Forelimb muscle (tissue), 1 donor: ENCODE results near the gene CPLX3. TPM values are rescaled to one million over a fixed set of nuclear protein-coding genes. Genes with fewer than 3 reads are reported as not detected.

Experiments used
- DNase-seq: peaks from one replicate; pipeline ENCODE4 v3.0.0-alpha.2; 2013; ENCODE audit warnings: low read depth
- polyA plus RNA-seq: library from polyadenylated mRNA; unstranded; fragments of 120-200 nt; gene quantifications from one replicate; pipeline ENCODE4 v1.2.1, GENCODE V29; 2013; ENCODE audit not compliant: insufficient read length

The CPLX3 gene
- polyA plus RNA-seq, 1 donor: not detected

DNA sequence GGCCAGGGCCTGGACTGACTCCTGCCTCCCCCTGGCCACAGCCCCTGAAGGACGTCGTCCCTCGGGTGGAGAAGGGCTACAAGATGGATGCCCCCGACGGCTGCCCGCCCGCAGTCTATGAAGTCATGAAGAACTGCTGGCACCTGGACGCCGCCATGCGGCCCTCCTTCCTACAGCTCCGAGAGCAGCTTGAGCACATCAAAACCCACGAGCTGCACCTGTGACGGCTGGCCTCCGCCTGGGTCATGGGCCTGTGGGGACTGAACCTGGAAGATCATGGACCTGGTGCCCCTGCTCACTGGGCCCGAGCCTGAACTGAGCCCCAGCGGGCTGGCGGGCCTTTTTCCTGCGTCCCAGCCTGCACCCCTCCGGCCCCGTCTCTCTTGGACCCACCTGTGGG lies 24.1 kb upstream of the CPLX3 start:
- DNase-seq: no peak

DNA sequence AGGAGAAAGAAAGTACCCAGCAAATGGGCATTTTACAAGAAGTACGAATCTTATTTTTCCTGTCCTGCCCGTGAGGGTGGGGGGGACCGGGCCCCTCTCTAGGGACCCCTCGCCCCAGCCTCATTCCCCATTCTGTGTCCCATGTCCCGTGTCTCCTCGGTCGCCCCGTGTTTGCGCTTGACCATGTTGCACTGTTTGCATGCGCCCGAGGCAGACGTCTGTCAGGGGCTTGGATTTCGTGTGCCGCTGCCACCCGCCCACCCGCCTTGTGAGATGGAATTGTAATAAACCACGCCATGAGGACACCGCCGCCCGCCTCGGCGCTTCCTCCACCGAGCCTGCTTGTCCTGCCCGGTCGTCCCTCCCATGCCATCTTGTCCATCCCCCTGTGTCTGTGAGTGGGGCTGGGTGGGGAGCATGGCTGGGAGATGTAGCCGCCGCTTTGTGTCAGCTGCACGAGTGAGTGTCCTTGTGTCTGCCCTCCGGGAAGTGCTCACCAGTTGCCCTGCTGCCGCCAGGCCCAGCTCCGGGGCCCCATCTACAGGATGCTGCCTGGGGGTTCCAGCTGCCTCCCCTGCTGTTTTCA lies 23.5 kb upstream of the CPLX3 start:
- DNase-seq: no peak

DNA sequence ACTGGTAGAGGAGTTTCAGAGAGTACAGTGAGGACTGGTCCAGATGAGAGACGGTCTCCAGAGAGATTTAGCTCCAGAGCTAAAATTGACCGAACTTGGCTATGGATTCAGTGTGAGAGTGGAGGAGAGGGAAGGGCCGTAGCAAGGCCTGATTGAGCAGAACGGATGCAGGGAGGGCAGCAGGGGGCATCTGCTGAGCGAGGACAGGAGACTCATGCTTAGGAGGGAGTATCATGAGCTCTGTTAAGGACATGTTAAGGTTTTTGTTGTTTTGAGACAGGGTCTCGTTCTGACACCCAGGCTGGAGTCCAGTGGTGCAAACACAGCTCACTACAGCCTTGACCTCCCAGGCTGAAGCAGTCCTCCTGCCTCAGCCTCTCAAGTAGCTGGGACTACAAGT lies 21.5 kb upstream of the CPLX3 start:
- DNase-seq: no peak

DNA sequence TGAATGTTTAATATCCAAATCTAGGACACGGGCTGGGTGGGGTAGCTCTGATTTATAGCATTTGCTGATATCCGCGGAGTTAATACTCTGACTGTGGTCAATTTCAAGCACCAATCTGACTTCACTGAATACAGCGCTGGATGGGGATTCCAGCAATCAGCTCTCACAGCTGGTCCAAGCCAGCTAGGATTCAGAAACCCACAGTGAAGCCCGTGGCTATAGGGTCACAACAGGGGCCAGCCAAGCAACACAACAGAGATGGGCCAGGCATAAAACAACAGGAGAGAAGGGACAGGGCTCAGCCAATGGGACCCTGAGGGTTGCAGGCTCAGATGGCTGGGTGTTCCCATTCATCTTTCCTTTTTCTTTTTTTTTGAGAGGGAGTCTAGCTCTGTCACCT lies 19.1 kb upstream of the CPLX3 start:
- no peak for DNase-seq

DNA sequence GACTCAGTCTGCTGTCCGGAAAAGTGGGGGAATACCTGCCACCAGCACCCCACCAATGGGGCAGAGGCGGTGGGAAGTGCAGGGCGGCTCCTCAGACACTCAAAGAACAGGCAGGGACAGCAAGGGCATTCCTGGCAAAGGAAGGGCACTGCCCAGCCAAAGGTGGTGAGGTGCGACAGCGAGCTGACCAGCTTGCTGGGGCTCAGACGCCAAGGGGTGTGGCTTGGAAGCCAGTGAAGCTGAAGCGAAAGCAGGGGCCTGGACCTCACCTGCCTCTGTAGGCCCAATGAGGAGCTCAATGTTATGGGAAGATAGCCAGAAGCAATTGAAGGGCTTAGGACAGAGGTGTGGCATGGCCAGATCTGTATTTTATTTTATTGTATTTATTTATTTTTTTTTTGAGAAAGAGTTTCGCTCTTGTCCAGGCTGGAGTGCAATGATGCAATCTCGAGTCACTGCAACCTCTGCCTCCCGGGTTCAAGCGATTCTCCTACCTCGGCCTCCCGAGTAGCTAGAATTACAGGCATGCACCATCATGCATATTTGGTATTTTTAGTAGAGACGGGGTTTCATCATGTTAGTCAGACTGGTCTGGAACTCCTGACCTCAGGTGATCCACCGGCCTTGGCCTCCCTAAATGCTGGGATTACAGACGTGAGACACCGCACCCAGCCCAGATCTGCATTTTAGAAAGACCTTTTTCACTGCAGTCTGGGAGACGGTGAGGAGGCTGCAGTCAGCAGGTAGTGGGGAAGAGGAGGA lies 18.2 kb upstream of the CPLX3 start:
- DNase-seq: no peak

DNA sequence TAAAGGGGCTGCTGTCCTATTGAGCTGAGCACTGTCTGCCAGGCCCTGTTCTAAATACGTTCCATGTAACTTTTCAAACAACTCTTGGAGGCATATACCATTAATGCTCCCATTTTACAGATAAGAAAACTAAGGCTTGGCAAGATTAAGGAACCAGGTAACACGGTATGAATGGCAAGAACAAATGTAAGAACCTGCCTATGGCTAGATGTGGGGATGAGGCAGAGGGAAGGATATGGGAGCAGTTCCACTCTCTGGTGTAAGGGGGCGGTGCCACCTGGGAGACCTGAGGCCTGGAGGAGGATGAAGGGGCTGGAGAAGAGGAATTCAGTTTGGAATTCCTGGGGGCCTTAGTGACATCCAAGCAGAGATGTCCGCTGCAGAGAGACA lies 17.6 kb upstream of the CPLX3 start:
- no peak for DNase-seq

DNA sequence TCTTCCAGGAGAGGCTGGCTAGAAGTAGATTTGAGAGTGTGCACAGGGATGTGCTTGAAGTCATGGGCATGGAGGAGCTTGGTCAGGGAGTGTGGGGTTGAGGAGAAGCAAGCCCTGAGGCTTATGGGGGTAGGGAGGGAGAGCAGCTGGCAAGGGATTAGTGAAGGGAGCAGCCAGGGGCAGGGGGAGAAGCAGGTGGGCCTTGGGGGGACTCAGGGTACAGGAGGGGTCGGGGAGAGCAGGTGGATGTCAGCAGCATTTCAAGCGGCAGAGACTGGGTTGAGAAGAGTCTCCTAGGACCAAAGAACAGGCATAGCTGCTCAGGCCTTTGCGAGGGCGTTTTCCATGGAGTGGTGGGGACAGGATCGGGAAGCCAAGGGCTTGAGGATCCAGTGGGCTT lies 17.2 kb upstream of the CPLX3 start:
- DNase-seq: no peak

DNA sequence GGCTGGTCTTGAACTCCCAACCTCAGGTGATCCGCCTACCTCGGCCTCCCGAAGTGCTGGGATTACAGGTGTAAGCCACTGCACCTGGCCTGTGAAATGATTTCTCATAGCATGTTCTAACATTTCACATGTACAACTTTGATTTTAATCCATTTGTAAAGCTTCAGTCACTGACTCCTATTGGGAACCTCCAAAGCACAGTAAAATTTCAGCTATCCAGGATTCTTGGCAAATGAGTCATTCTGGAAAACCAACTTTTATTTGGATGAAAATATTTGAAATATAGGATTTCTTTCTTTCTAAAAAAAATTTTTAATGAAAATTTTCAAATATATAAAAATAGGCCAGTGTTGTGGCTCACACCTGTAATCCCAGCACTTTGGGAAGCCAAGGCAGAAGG lies 16.5 kb upstream of the CPLX3 start:
- DNase-seq: no peak

DNA sequence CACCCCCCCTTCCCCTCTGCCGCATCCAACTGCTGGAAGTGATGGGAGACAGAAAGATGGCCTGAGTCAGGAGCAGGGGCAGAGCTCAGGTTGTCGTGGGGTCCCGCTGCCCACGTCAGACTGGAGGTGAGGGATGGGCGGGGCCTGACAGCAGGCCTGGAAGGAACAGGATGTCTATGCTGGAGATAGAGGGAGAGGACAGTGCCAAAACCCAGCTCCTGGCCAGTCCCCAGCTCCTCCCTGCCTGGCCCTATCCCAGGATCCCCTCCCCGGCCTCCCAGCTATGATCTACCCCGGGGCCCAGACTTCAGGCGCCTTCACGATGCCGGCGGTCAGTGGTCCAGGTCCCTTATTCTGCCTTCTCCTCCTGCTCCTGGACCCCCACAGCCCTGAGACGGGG lies 13.9 kb upstream of the CPLX3 start, which contains the start of gene LMAN1L:
Gene LMAN1L, plus strand, starts transcription at position 303 of the 400 bp plus-strand sequence. Its CDS starts 20 bp downstream, at position 323.
- DNase-seq: no peak

DNA sequence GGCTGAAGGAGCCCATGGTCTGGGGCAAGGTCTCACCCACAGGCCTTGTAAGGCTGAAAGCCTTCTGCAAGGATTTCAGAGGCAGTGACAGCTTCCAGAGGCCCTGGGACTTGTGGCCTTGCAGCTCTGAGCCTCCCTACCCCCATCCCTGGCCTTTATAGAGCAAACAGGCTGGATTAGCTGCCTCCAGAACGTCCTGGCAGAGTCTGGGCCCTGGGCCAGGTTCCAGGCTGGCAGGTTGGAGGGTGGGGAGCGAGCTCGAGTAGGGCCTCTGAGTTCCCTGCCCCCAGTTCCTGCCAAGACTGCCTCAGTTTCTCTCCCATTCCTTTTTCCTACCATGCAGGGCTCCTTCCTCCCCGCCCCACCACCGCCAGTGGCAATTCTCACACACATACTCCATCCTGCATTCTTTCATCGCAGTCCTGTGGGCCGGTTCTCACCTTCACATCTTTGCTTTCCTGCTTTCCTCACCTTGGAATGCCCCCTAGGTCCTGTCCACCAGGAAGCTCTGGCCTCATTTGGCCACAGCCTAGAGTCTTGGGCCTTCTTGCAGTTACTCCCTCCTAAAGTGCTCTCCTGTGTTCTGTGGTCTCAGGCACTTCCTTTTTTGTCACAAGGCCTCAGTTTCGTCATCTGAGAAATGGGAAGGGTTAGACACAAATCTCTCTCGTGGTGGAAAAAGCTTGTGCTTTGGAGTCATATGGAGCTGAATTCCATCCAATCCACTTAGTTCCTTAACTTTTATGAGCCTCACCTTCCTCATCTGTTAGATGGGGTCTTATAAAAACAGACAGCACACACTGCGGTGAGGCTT lies 11.1 kb upstream of the CPLX3 start:
- DNase-seq: no peak

DNA sequence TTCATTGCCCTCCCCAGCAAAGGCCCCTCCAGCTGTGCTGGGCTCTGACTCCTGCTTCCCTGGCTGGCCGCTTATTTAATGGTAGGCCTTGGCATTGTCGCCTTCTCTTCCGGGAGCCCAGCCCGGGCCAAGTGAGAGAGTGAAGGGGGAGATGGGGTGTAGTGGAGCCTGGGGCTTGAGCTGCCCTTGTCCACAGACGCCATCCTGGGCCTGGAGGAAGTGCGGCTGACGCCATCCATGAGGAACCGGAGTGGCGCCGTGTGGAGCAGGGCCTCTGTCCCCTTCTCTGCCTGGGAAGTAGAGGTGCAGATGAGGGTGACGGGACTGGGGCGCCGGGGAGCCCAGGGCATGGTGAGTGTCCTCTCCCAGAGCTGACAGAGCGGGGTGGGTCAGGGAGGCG lies 10.5 kb upstream of the CPLX3 start:
- no peak for DNase-seq

DNA sequence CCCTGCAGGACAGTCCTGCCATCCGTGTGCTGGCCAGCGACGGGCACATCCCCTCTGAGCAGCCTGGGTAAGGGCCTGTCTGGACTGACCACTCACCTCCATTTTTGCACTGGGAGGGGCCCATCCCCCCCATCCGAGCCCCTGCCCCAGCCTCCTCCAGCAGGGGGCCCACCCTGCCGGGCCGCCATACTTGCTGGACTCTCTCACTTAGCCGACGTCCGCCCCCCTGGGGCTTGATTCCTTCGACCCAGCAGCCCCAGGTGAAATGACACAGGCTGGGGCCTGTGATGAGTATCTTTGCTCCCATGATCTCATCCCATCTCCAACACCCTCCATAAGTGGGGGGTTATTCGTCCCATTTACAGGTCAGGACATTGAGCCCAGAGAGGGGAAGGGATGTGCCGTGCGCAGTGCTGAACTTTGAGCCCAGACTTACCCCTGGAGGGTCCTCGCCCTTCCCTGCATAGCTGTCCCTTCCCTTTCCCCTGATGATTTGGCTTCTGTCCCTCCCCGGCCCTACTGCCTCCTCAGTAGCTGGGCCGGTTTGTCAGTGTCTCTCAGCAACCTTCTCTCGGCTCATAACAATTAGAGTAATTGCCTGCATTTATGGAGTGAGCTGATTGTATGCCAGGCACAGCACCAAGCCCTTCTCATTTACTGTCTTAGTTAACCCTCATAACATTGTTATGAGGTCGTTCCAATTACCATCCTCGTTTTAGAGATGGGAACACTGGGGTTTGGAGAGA lies 9.6 kb upstream of the CPLX3 start:
- DNase-seq: no peak

DNA sequence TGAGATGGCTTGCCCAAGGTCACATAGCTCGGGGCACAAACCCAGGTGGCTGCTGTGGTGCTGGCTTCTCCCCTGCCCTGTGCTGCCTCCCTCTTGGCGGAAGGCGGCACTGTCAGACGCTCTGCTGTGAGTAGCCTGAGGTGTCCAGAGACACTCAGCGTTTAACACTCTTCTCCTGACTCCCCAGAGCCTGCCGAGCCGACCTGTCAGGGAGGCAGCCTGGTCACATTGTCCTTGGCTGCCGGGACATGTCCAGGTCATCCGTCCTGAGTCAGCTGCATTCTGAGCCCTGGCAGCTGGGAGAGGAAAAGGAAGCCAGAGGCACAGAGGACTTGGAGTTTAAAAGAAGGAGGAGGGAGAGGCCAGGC lies 9.1 kb upstream of the CPLX3 start:
- no peak for DNase-seq

DNA sequence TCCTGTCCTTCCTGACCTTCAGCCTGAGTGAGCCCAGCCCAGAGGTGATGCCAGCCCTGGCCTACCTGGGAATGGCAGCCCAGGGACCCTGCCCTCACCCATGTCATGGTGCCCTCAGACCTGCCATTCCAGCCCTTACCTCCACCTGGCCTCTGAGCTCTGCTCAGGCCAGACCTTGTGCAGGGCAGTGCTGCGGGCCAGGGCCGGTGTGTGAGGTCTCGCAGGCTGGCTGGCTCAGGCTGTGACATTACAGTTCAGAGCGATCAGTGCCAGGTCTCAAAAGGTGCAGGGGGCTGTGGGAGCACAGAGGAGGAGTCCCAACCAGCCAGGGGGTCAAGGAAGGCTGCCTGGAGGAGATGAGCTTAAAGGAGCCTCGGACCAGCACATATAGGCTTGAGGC lies 6.4 kb upstream of the CPLX3 start:
- DNase-seq: no peak

DNA sequence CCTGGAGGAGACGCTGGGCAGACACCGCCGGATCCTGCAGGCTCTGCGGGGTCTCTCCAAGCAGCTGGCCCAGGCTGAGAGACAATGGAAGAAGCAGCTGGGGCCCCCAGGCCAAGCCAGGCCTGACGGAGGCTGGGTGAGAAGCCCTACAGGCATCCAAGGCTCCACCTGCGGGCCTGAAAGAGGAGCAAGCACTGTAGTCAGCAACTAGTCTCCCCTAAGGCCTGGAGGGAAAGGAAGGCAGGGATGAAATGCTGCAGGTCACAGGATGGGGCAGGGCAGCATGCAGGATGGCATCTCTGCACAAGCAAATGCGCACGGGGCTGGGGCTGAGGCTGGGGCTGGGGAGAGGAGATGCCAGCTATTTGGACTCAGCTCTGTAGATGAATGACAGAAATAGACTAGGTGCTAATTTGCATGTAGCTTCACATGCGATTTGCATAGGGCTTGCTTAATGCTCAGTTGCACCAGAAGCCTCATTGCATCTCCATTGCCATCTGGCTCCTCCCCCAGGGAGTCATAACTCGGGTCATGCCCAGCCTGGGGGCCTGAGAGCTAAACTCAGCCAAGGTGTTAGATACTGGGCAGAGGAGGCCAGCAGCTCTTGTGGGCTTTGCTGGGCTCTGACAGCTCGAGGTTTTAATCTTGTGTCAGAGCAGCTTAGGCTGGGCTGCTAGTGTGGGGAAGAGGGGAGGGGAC lies 5.2 kb upstream of the CPLX3 start:
- DNase-seq: no peak

DNA sequence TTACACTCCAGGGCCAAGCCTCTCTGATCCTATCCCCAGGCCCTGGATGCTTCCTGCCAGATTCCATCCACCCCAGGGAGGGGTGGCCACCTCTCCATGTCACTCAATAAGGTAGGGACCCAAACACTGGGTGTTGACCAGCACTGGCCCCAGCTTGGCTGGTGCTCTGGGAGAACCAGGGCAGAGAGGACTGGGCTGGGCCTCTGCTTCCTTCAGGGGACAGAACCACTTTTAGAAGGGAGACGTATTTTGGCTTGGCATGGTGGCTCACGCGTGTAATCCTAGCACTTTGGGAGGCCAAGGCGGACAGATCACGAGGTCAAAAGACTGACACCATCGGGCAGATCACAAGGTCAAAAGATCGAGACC lies 4.7 kb upstream of the CPLX3 start:
- no peak for DNase-seq

DNA sequence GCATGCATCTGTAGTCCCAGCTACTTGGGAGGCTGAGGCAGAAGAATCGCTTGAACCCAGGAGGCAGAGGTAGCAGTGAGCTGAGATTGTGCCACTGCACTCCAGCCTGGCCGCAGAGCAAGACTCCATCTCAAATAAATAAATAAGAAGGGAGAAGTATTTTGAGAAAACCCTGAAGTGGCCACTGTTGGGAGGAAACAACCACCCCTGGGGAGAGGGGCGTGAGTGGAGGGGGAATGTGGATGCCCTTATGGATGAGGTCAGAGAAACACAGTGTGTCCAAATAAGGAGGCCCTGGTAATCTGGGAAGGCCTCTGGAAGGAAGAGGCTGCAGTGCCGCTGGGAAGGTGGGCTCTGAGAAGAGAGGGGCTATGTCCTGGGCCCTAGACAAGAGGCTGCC lies 4.2 kb upstream of the CPLX3 start:
- DNase-seq: no peak

DNA sequence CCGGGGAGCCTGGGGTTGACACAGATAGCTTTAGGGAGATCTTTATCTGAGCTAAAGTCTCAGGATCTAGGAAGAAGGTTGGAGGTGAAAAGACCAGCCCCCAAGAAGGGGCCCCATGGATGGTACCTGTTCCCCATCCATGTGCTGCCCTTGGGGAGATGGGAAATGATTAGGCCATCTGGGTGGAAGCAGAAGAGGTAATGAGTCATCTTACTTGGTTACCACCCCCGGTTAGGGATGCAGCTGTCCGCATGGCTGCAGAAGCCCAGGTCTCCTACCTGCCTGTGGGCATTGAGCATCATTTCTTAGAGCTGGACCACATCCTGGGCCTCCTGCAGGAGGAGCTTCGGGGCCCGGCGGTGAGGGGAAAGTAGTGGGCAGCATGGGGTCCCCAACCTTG lies 3.1 kb upstream of the CPLX3 start:
- no peak for DNase-seq

DNA sequence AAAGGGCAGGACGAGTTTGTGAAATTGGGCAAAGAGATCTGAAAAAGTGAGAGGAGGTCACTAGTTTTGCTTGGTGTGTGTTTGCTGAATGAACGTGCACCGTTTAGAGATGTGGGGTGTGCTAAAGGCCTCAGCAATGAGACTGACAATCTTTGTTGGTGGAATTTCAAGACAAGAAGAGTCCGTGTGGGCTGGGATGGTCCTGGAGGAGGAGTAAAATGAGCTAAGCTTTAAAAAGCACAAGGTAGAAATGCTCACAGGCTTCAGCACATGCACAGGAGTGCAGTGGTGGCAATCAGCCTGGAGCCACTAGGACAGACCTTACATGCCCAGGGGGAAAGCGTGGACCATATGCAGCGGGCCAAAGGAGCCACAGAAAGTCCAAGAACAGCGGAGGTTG lies 1.5 kb upstream of the CPLX3 start:
- no peak for DNase-seq

DNA sequence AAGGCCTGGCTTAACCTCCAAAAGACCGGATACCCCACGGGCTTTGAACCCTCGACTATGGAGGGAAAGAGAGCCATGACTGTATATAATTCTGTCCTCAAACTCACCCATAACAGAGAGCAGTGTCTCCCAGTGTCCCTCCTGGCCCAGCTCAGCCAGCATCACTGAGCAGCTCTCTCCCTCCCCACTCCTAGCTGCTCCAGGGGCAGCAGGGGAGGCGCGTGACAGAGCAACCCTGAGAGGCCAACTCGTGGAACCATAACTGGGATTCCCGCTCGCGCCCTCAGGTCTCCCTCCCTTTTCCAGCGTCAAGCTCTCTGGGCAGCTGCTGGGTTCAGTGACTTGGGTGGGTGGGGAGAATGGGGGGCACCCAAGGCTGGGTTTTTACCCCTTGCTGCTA lies 561 bp upstream of the CPLX3 start:
- no peak for DNase-seq

DNA sequence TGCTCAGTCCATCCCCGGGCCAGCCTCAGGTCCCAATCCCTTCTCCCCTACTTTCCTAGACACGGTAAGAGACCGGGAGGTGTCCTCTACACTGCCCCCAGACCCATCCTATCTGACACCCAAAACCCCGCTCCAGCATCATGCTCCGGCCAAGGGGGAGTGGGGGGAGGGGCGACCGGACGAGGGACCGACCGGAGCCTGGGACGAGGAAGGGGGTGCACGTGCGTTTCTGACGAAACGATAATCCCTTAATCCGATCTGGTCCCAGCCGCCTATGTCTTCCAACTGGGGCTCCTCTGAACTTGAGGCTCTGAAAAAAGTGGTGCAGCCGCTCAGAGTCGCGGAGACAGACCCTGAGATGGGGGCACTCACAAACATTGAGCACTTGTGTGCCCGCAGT lies 494 bp downstream of the CPLX3 start:
- DNase-seq: no peak

DNA sequence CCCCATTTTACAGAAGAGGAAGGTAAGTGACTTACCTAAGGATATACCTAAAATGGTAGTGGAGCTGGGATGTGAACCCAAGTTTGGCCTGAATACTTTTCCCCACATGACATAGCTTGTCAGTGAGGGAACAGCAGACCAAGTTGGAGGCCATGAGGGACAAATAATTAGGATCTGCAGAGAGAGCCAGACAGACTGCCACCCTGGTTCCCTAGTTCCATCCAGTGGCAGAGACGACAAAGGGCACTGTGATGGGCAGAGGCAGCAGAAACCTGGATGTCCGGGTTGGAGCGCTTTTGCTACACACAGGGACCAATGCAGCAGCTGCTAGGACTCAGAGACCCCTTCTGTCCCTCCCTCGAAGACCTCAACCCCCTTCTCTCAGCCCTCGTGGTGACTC lies 1.2 kb downstream of the CPLX3 start:
- no peak for DNase-seq
